ENCODE measurements around the gene KIF3A. TPM values are rescaled to one million over a fixed set of nuclear protein-coding genes. Genes with fewer than 3 reads are reported as not detected.

The KIF3A gene
- total RNA-seq, 1 donor from 2014 or later = 13.7 TPM

- DNase-seq (ENCODE audit: extremely low read depth, low read depth, low spot score) = no peak
Measured at GRCh38 chr5:132754947-132755346, 17.6 kb upstream of the KIF3A start.

- DNase-seq (ENCODE audit: extremely low read depth, low read depth, low spot score) = no peak
Measured at GRCh38 chr5:132754111-132754510, 16.8 kb upstream of the KIF3A start.

- no peak for DNase-seq (ENCODE audit: extremely low read depth, low read depth, low spot score)
Measured at GRCh38 chr5:132753135-132753987, 16.0 kb upstream of the KIF3A start.

GRCh38 chr5:132752581-132753125, 15.3 kb upstream of the KIF3A start:
- DNase-seq (ENCODE audit: extremely low read depth, low read depth, low spot score) = no peak

- DNase-seq (ENCODE audit: extremely low read depth, low read depth, low spot score) = no peak
Measured at GRCh38 chr5:132751971-132752580, 14.7 kb upstream of the KIF3A start.

- no peak for DNase-seq (ENCODE audit: extremely low read depth, low read depth, low spot score)
Measured at GRCh38 chr5:132751444-132751843, 14.1 kb upstream of the KIF3A start.

- no peak for DNase-seq (ENCODE audit: extremely low read depth, low read depth, low spot score)
Measured at GRCh38 chr5:132750471-132751230, 13.3 kb upstream of the KIF3A start.

- no peak for DNase-seq (ENCODE audit: extremely low read depth, low read depth, low spot score)
Measured at GRCh38 chr5:132749506-132749905, 12.2 kb upstream of the KIF3A start.

GRCh38 chr5:132748522-132749000, 11.2 kb upstream of the KIF3A start:
- no peak for DNase-seq (ENCODE audit: extremely low read depth, low read depth, low spot score)

GRCh38 chr5:132747616-132748440, 10.5 kb upstream of the KIF3A start:
- DNase-seq (ENCODE audit: extremely low read depth, low read depth, low spot score) = no peak

GRCh38 chr5:132746954-132747615, 9.7 kb upstream of the KIF3A start, which contains the start of gene CCNI2:
Gene CCNI2, plus strand, starts transcription at chr5:132747426. Its CDS starts 70 bp downstream, at chr5:132747496.
- DNase-seq (ENCODE audit: extremely low read depth, low read depth, low spot score) = no peak

- DNase-seq (ENCODE audit: extremely low read depth, low read depth, low spot score) = no peak
Measured at GRCh38 chr5:132746592-132746953, 9.2 kb upstream of the KIF3A start.

- DNase-seq (ENCODE audit: extremely low read depth, low read depth, low spot score) = no peak
Measured at GRCh38 chr5:132744659-132745058, 7.3 kb upstream of the KIF3A start.

- DNase-seq (ENCODE audit: extremely low read depth, low read depth, low spot score) = no peak
Measured at GRCh38 chr5:132742626-132743025, 5.3 kb upstream of the KIF3A start.

- no peak for DNase-seq (ENCODE audit: extremely low read depth, low read depth, low spot score)
Measured at GRCh38 chr5:132742158-132742557, 4.8 kb upstream of the KIF3A start.

- no peak for DNase-seq (ENCODE audit: extremely low read depth, low read depth, low spot score)
Measured at GRCh38 chr5:132739232-132739631, 1.9 kb upstream of the KIF3A start.

GRCh38 chr5:132737982-132738681, 786 bp upstream of the KIF3A start:
- DNase-seq (ENCODE audit: extremely low read depth, low read depth, low spot score) = no peak

GRCh38 chr5:132734687-132735086, 2.7 kb downstream of the KIF3A start:
- no peak for DNase-seq (ENCODE audit: extremely low read depth, low read depth, low spot score)

Measured in glomerular endothelial cell (primary cell).